Uterus (tissue), 2 donors: ENCODE data around the gene APOF.

Experiments used
- POLR2A ChIP-seq, 2 donors: fragments of 450-650 bp; IDR thresholded peaks; one replicate each; pipeline ENCODE4 v1.6.1; 2016; ENCODE audit warnings: antibody characterized with exemption in 2 of 2, mild to moderate bottlenecking in 1 of 2, moderate library complexity in 1 of 2
- TF ChIP-seq, protein P1 (sequence below), 4 experiments: fragments of 200-600 bp in 2 of 4; fragments of 450-650 bp in 2 of 4; sonication (generic) in 2 of 4; IDR thresholded peaks; one replicate each; pipeline ENCODE4 v1.5.1; 2016 to 2019; ENCODE audit warnings: antibody characterized with exemption in 4 of 4, mild to moderate bottlenecking in 2 of 4, moderate library complexity in 1 of 4

GRCh38 chr12:56346675-56347074, 16.0 kb downstream of the APOF start:
- TF ChIP-seq, protein P1, sequence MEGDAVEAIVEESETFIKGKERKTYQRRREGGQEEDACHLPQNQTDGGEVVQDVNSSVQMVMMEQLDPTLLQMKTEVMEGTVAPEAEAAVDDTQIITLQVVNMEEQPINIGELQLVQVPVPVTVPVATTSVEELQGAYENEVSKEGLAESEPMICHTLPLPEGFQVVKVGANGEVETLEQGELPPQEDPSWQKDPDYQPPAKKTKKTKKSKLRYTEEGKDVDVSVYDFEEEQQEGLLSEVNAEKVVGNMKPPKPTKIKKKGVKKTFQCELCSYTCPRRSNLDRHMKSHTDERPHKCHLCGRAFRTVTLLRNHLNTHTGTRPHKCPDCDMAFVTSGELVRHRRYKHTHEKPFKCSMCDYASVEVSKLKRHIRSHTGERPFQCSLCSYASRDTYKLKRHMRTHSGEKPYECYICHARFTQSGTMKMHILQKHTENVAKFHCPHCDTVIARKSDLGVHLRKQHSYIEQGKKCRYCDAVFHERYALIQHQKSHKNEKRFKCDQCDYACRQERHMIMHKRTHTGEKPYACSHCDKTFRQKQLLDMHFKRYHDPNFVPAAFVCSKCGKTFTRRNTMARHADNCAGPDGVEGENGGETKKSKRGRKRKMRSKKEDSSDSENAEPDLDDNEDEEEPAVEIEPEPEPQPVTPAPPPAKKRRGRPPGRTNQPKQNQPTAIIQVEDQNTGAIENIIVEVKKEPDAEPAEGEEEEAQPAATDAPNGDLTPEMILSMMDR (IDR thresholded peaks at IDR 0.05), result no peak
- no peak for TF ChIP-seq POLR2A (IDR thresholded peaks at IDR 0.05)
